ENCODE results near the gene COL6A3. TPM values are rescaled to one million over a fixed set of nuclear protein-coding genes. Genes with fewer than 3 reads are reported as not detected.

The COL6A3 gene
- total and polyA plus RNA-seq, 2 experiments from 2014 or later, result 1.3 to 4.1 TPM

DNA sequence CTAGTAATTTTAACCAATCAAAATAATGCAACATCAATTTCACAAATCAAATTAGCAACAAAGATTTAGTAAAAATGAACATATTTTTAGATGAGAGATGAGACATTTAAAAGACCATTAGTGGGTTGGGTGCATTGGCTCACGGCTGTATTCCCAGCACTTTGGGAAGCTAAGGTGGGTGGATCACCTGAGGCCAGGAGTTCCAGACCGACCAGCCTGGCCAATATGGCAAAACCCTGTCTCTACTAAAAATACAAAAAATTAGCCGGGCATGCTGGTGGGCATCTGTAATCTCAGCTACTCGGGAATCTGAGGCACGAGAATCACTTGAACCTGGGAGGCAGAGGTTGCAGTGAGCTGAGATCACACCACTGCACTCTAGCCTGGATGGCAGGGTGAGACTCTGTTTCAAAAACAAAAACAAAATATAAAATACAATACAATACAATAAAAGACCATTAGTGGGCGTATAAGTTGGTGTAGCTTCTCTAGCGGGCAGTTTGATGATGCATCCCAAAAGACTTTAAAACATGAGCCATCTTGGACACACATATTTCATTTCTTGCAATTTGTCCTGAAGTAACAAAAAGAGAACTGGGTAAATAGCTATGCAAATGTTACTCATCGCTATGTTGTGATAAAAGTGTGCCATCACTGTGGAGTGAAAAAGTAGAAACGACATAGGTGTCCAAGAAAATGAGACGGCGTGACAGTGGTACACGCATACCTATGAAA lies 101.8 kb downstream of the COL6A3 start:
- TF ChIP-seq, protein P1, sequence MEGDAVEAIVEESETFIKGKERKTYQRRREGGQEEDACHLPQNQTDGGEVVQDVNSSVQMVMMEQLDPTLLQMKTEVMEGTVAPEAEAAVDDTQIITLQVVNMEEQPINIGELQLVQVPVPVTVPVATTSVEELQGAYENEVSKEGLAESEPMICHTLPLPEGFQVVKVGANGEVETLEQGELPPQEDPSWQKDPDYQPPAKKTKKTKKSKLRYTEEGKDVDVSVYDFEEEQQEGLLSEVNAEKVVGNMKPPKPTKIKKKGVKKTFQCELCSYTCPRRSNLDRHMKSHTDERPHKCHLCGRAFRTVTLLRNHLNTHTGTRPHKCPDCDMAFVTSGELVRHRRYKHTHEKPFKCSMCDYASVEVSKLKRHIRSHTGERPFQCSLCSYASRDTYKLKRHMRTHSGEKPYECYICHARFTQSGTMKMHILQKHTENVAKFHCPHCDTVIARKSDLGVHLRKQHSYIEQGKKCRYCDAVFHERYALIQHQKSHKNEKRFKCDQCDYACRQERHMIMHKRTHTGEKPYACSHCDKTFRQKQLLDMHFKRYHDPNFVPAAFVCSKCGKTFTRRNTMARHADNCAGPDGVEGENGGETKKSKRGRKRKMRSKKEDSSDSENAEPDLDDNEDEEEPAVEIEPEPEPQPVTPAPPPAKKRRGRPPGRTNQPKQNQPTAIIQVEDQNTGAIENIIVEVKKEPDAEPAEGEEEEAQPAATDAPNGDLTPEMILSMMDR (IDR thresholded peaks at IDR 0.05; ENCODE audit: low read depth, low read length), result no peak
- no peaks in the 10 kb centered on the region for H3K36me3 ChIP-seq

DNA sequence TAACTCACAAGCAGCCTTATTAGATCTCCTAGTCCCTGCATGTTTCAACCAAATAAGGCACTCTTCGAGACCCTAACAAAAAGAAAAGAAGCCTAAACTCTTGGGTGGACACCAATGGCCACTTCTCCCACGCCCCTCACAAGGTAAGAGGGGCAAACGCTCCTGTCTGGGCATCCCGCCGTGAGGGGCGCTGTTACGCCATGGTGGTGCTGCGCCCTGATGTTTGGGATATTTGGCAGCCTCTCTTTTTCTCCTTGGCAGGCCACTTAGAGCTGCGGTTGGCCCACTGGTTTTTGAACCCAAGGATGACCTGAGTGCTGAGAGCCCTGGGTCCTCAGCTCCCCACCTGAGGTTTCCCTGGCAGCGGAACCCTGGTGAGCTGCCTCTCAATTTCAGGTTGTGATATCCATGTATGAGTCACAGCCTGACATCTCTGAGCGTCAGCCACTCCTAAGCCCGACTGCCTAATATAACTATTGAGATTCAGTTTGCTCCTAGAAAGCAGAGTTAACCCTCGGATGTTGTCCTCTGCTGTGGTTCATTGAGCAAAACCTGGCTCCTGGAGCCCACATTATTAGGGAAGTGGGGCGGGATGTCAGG lies 103.3 kb downstream of the COL6A3 start:
- TF ChIP-seq, protein P1 (IDR thresholded peaks at IDR 0.05; ENCODE audit: low read depth, low read length), result no peak
- no peak for DNase-seq (ENCODE audit: low read depth in 1 of 2, low spot score in 1 of 2)

More for the DNA sequence above, 101.8 kb downstream of the COL6A3 start:
- no peak for DNase-seq (ENCODE audit: low read depth in 1 of 2, low spot score in 1 of 2)
- H3K4me1 ChIP-seq (ENCODE audit: low read depth), result peaks cover 21% of the 10 kb centered on the region
- no peaks in the 10 kb centered on the region for H3K27me3 ChIP-seq
- no peaks in the 10 kb centered on the region for H3K9me3 ChIP-seq (ENCODE audit: low read depth)
- H3K4me3 ChIP-seq, result no peak overlapping the region
- H3K27ac ChIP-seq, result no peak overlapping the region

DNA sequence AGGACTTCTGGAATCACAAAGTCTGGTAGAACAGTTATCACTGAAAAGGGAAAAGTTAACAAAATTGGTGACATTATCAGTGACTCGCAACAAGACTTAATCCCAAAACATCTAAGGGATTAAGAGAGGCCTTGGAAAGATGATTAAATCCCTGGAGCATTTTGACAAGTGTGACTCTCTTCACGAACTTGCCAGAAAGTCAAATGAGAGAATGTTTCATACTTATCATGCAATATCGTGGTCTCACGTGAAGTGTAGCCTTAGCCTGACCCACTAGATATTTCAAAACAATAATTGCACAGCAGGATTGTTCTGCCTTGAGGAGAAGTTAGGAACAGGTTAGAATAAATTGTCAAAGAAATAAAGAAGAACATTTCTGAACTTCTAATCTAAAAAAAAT lies 104.5 kb downstream of the COL6A3 start:
- no peak overlapping the region for H3K27ac ChIP-seq
- peaks cover 6% of the 10 kb centered on the region for H3K4me1 ChIP-seq (ENCODE audit: low read depth)
- TF ChIP-seq, protein P1 (IDR thresholded peaks at IDR 0.05; ENCODE audit: low read depth, low read length), result no peak
- H3K36me3 ChIP-seq, result no peaks in the 10 kb centered on the region
- no peaks in the 10 kb centered on the region for H3K27me3 ChIP-seq
- H3K4me3 ChIP-seq, result no peak overlapping the region
- DNase-seq (ENCODE audit: low read depth in 1 of 2, low spot score in 1 of 2), result no peak
- H3K9me3 ChIP-seq (ENCODE audit: low read depth), result no peaks in the 10 kb centered on the region

More for the DNA sequence above, 103.3 kb downstream of the COL6A3 start:
- no peak overlapping the region for H3K4me3 ChIP-seq
- H3K9me3 ChIP-seq (ENCODE audit: low read depth), result no peaks in the 10 kb centered on the region
- H3K4me1 ChIP-seq (ENCODE audit: low read depth), result peaks cover 15% of the 10 kb centered on the region
- no peaks in the 10 kb centered on the region for H3K36me3 ChIP-seq
- no peaks in the 10 kb centered on the region for H3K27me3 ChIP-seq
- H3K27ac ChIP-seq, result no peak overlapping the region

DNA sequence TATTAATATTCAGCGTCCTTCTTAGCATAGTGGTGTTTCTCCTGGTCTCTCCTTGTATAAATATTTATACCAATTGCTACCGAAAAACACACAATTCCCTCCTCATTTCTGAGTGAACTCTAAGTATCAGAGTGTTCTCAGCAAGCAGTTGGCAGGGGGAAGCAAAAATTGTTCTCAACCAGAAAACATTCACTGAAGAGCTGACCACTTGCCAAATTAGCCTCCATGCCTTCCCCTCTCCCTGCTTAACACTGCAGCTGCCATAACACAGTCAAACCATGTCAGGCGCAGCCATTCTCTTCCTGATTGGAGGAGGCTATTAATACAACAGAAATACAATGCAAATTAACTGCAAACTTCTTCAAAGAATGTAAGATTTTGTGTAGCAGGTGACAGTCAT lies 105.0 kb downstream of the COL6A3 start:
- no peak overlapping the region for H3K4me3 ChIP-seq
- peak in 1 of 2 donors; percentile 52 for DNase-seq (ENCODE audit: low read depth in 1 of 2, low spot score in 1 of 2)
- H3K9me3 ChIP-seq (ENCODE audit: low read depth), result no peaks in the 10 kb centered on the region
- TF ChIP-seq, protein P1 (IDR thresholded peaks at IDR 0.05; ENCODE audit: low read depth, low read length), result no peak
- H3K4me1 ChIP-seq (ENCODE audit: low read depth), result peaks cover 5% of the 10 kb centered on the region
- no peaks in the 10 kb centered on the region for H3K27me3 ChIP-seq
- H3K27ac ChIP-seq, result no peak overlapping the region
- H3K36me3 ChIP-seq, result no peaks in the 10 kb centered on the region

DNA sequence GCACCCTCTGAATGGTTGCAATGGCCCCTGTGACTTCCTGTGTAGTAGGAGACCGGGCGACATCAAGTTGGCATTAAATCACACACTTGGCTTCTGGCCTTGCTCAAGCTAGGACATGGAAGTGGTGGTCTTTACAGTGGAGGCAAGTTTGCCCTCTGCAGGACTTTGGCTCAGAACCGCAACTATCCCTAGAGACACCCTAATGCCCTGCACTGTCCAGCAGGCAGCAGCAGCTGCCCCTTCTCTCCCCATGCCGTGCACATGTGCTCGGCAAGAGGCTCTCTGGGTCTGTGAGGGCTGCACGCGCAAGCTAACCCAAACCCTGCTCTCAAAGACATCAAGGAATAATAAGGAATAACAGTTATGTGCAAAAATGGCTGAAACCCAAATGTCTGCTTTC lies 106.5 kb downstream of the COL6A3 start:
- DNase-seq (ENCODE audit: low read depth in 1 of 2, low spot score in 1 of 2), result no peak
- H3K36me3 ChIP-seq, result no peaks in the 10 kb centered on the region
- TF ChIP-seq, protein P1 (IDR thresholded peaks at IDR 0.05; ENCODE audit: low read depth, low read length), result no peak
- no peak overlapping the region for H3K4me3 ChIP-seq
- H3K27me3 ChIP-seq, result no peaks in the 10 kb centered on the region
- no peak overlapping the region for H3K27ac ChIP-seq
- H3K4me1 ChIP-seq (ENCODE audit: low read depth), result peaks cover 5% of the 10 kb centered on the region
- H3K9me3 ChIP-seq (ENCODE audit: low read depth), result no peaks in the 10 kb centered on the region
